ENCODE measurements around the gene NECAP2.
A peak's percentile ranks its signal among the peaks of the same experiment; 100 is the strongest.
"Not testable (repeated sequence)": the region's sequence is repeated elsewhere in the genome, so short reads cannot be mapped to it uniquely, and the experiment has no call there.

- TF ChIP-seq ZZZ3 (IDR thresholded peaks at IDR 0.05; ENCODE audit: control insufficient read depth, insufficient read length, low read depth); USF2 (IDR thresholded peaks at IDR 0.05; ENCODE audit: borderline replicate concordance, low read depth, low read length); KAT2A (conservative IDR thresholded peaks at IDR 0.05; ENCODE audit: control insufficient read depth, low read depth, low read length); ATF3 (IDR thresholded peaks at IDR 0.05; ENCODE audit: borderline replicate concordance, extremely low read depth, low read depth, low read length); JUND (IDR thresholded peaks at IDR 0.05; ENCODE audit: low read depth, low read length); EP300 (IDR thresholded peaks at IDR 0.05; ENCODE audit: borderline replicate concordance in 1 of 2, control insufficient read depth in 1 of 2, low read depth in 2 of 2, low read length in 2 of 2); POLR2A (IDR thresholded peaks at IDR 0.05; ENCODE audit: low read depth, low read length); SUZ12 (IDR thresholded peaks at IDR 0.05; ENCODE audit: unreplicated experiment); POLR2AphosphoS5 (IDR thresholded peaks at IDR 0.05; ENCODE audit: low read length); SP1 (IDR thresholded peaks at IDR 0.05; ENCODE audit: low read depth, low read length); PBX3 (IDR thresholded peaks at IDR 0.05; ENCODE audit: insufficient replicate concordance, low read depth, low read length); BACH1 (IDR thresholded peaks at IDR 0.05; ENCODE audit: borderline replicate concordance); ZNF207 (IDR thresholded peaks at IDR 0.05; ENCODE audit: borderline replicate concordance): not testable (repeated sequence)
- TF ChIP-seq CTCF (IDR thresholded peaks at IDR 0.05 in 2 of 3, conservative IDR thresholded peaks at IDR 0.05 in 1 of 3; ENCODE audit: control insufficient read depth in 2 of 3, extremely low read depth in 1 of 3, insufficient read depth in 1 of 3, low read depth in 3 of 3, low read length in 3 of 3) = peak in 2 of 3 experiments; percentile 18; a peak in 2 of 6 replicates
Observed at GRCh38 chr1:16474891-16475290, 34.4 kb downstream of the NECAP2 start.

Measured in GM12878 (cell line).